GM12872 (cell line): ENCODE results near the gene OVAAL.

Experiments used
- TF ChIP-seq, protein P1 (sequence below): IDR thresholded peaks from 3 replicates; pipeline ENCODE4 v1.5.1; 2011; ENCODE audit warnings: low read depth, mild to moderate bottlenecking, low read length, moderate library complexity; ENCODE audit not compliant: insufficient read depth

The OVAAL gene

DNA sequence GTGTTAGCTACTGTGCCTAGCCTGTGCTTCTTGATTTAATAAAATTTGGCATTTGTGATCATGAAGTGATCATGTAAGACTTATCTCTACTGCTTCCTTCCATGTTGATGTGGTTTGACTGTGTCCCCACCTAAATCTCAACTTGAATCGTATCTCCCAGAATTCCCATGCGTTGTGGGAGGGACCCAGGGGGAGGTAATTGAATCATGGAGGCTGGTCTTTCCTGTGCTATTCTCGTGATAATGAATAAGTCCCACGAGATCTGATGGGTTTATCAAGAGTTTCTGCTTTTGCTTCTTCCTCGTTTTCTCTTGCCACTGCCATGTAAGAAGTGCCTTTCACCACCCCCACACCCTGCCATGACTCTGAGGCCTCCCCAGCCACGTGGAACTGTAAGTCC, at the start of gene OVAAL:
TSS of gene OVAAL (plus strand) at position 301 of the 400 bp plus-strand sequence.
- TF ChIP-seq, protein P1, sequence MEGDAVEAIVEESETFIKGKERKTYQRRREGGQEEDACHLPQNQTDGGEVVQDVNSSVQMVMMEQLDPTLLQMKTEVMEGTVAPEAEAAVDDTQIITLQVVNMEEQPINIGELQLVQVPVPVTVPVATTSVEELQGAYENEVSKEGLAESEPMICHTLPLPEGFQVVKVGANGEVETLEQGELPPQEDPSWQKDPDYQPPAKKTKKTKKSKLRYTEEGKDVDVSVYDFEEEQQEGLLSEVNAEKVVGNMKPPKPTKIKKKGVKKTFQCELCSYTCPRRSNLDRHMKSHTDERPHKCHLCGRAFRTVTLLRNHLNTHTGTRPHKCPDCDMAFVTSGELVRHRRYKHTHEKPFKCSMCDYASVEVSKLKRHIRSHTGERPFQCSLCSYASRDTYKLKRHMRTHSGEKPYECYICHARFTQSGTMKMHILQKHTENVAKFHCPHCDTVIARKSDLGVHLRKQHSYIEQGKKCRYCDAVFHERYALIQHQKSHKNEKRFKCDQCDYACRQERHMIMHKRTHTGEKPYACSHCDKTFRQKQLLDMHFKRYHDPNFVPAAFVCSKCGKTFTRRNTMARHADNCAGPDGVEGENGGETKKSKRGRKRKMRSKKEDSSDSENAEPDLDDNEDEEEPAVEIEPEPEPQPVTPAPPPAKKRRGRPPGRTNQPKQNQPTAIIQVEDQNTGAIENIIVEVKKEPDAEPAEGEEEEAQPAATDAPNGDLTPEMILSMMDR = no peak

DNA sequence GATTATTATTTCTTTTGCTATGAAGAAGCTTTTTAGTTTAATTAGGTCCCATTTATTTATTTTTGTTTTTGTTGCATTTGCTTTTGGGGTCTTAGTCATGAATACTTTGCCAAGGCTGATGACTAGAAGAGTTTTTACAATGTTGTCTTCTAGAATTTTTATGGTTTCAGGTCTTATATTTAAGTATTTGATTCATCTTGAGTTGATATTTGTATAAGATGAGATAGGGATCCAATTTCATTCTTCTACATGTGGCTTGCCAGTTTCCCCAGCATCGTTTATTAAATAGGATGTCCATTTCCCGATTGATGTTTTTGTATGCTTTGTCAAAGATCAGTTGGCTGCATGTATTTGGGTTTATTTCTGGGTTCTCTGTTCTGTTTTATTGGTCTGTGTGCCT, 47.9 kb upstream of the OVAAL start:
- TF ChIP-seq, protein P1 = no peak

DNA sequence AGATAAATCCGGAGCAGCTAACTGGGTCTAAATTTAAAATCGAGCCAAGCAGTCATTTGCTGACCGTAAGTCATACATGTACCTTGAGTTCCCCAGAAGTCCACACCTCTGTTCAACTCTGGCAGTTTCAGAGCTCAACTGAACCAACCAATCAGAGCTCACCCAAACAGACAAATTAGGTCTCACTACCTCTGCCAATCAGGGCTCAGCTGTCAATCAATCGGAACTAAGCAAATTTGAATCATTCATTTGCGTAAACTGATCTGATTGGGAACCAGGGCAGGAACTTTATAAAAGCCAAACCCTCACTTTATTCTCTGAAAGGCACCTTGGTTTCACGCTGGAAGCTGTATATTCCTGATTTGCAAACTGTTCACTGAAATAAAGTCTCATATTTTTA, 45.2 kb upstream of the OVAAL start:
- TF ChIP-seq, protein P1 = no peak

DNA sequence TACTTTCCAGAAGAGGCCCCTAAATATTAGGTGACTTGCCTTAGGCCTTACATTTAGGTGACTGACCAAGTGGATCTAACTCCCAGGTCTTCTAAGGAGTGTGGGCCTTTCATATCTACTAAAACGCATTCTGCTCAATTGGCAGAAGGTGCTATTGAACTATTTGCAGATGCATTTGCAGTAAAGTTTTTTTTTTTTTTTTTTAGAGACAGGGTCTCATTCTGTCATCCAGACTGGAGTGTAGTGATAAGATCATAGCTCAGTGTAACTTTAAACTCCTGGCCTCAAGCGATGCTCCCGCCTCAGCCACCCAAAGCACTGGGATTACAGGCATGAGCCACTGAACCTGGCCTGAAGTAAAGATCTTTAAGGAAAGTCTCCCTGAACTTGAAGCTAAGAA, 43.4 kb upstream of the OVAAL start:
- TF ChIP-seq, protein P1 = no peak

DNA sequence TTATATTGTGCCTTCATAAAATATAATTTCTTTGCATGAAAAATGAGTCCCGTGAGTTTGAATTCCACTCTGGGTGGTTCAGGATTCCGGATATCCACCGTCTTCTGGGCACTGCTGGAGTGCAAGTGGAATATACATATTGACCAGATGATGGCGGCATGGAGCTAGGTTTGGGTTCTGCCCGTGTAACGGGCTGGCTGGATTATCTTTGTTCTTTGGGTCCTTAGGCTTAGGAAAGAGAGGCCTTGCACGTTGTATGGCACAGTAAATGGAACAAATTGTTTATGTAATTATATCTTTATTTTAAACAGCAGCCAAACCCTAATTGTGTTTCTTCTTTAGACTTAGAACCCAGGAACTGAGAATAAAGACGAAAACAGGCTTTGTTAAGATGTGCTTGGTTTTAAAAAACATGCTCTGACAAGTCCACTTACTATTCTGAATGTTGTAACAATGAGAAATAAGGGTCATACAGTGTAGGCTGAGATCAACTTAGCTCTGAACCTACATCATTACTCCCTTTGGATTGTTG, 42.8 kb upstream of the OVAAL start:
- TF ChIP-seq, protein P1 = peak; percentile 73

DNA sequence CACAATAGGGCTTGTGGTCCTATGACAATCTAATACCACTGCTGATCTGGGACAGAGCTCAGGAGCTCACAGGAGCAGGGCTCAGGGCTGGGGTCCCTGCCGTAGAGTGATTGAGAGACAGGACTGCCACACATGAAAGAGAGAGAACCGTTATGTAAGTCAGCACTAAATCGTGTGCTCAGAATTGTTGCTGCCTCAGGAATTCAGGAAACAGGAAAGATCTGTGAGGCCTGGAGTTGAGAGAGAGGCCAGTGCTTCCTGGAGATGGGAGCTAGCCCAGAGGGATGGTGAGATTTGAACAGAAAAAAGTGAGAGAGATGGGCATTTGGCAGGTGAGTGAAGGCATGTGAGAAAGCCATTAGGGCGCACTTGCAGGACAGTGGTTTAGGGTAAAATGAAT, 38.9 kb upstream of the OVAAL start:
- TF ChIP-seq, protein P1 = no peak

DNA sequence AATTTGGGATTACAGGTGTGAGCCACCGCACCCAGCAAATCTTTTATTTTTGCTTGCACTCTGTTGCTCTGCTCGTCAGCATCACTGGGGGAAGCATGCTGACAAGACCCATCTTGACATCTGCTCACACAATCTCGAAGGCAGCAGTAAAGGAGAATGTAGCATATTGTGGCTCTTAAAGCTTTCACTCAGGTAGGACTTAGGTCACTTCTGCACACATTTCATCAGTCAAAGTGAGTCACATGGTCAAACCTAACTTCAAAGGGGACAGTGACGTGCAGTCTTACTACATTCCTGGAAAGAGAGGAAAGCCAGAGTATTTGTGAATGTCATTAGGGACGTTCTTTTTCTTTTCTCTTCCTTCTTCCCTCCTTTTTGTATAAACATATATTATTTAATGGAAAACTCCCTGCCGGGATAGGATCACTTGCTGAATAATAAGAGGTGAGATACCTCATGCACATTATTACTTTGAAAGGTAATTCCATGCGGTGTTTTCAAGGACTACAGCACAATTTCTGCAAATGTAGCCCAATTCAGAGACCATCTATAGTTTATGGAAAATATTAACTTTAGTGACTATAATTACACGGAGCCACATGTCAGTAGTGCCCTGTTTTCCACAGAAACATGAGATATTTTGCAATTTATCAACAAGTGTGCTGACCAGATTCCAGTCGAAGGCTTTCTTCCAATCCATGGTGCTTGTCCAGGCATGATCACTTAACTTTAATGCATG, 37.1 kb upstream of the OVAAL start:
- TF ChIP-seq, protein P1 = no peak
